Spleen (tissue), 7 donors: Measurements from ENCODE around the gene HEPACAM.

Experiments used
- POLR2A ChIP-seq, 3 donors: fragments of 450-650 bp; IDR thresholded peaks; one replicate each; pipeline ENCODE4 v1.5.1; 2017; ENCODE audit warnings: antibody characterized with exemption in 3 of 3, mild to moderate bottlenecking in 1 of 3
- POLR2AphosphoS5 ChIP-seq, 3 donors: sonication (generic); formaldehyde crosslinking; IDR thresholded peaks; one replicate each; pipeline ENCODE4 v1.5.1; 2017; ENCODE audit warnings: antibody characterized with exemption in 3 of 3
- TF ChIP-seq, protein P1 (sequence below), 11 experiments: fragments of 200-600 bp in 7 of 11; fragments of 450-650 bp in 4 of 11; sonication (generic) in 4 of 11; IDR thresholded peaks in 8 of 11; conservative IDR thresholded peaks in 3 of 11; 1 replicate in 7 of 11; 2 replicates in 4 of 11; pipeline versions ENCODE4 v1.4.0 to v1.8.0; 2016 to 2021; ENCODE audit warnings: antibody characterized with exemption in 11 of 11, inconsistent platforms in 4 of 11, mild to moderate bottlenecking in 1 of 11
- donor health status: DM: no; HTN: no; CAD: no; lungs with moderate emphysema.
- donor health status: DM: no; HTN: no; CAD: no.
- donor health status: DM: no; HTN: no; CAD: no.

DNA sequence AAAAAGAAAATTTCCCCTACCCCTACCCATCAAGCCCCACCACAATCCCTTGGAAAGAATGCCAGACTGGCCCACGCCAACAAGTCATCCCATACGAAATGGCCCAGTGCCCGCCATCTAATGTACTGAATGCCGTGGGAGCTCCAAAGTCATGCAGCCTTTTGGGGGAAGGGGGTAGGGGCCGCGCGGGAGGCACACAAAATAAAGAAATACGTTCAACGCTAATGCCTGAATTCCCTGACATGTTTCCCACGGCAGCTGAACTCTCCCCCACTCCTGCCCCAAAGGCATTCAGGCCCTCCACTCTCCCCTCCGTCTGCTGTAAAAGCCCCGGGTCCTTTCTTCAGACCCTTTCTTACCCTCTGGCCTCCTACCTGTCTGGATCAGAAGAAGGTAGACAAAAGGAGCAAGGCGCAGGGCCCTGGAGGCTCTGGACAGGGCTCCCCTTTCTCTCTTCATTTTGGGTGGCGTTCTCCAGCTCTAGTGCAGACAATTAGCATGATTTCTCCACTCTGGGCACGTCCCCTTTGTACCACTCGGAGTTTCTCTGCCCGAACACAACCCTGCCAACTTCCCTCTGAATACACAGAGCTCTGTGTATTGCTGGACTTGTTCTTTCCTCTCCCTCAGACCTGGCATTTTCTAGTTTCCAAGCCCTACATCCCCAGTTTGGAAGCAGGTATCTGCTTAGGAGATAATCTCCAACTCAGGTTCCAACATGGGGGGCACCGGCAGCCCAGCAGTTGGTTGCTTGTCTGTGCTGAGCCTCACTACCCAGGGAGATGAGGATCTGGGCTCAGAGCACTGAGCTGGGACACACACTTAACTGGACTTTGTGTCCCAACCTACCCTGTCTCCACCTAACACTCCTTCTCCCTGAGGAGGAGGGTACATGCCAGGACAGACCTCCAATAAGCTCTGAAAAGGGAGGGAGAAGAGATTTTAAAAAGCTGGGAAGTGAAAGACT, at the start of gene HEPACAM:
- TF ChIP-seq, protein P1, sequence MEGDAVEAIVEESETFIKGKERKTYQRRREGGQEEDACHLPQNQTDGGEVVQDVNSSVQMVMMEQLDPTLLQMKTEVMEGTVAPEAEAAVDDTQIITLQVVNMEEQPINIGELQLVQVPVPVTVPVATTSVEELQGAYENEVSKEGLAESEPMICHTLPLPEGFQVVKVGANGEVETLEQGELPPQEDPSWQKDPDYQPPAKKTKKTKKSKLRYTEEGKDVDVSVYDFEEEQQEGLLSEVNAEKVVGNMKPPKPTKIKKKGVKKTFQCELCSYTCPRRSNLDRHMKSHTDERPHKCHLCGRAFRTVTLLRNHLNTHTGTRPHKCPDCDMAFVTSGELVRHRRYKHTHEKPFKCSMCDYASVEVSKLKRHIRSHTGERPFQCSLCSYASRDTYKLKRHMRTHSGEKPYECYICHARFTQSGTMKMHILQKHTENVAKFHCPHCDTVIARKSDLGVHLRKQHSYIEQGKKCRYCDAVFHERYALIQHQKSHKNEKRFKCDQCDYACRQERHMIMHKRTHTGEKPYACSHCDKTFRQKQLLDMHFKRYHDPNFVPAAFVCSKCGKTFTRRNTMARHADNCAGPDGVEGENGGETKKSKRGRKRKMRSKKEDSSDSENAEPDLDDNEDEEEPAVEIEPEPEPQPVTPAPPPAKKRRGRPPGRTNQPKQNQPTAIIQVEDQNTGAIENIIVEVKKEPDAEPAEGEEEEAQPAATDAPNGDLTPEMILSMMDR (IDR thresholded peaks at IDR 0.05 in 8 of 11, conservative IDR thresholded peaks at IDR 0.05 in 3 of 11) = no peak
- TF ChIP-seq POLR2AphosphoS5 (IDR thresholded peaks at IDR 0.05) (no peak), POLR2A (IDR thresholded peaks at IDR 0.05) (no peak)
